A673 (cell line): ENCODE results near the gene CEP112. TPM values are rescaled to one million over a fixed set of nuclear protein-coding genes. Genes with fewer than 3 reads are reported as not detected.

ENCODE experiments used
- BruUV-seq: library from RNA; stranded (reverse); fragments of 400-500 nt; replicated peaks from 2 replicates; lab custom pipeline; 2021; lab: Mats Ljungman, UMichigan
- CTCF ChIA-PET: fragments of 300-600 bp; sonication (Branson Sonifier 250); formaldehyde crosslinking; loops from one replicate; lab custom pipeline; 2022; ENCODE audit warnings: antibody characterized with exemption; lab: Charles Lee
- POLR2A ChIA-PET: fragments of 300-600 bp; sonication (Branson Sonifier 250); formaldehyde crosslinking; loops from one replicate; lab custom pipeline; 2022; ENCODE audit warnings: antibody characterized with exemption; ENCODE audit not compliant: low non-redundant PET; lab: Charles Lee
- DNase-seq: peaks from one replicate; pipeline ENCODE4 v3.0.0-alpha.2; 2015; ENCODE audit warnings: low spot score
- H3K27ac ChIP-seq: fragments of 200-600 bp; sonication (generic); 2 replicates; pipeline ENCODE4 v1.5.1; 2016; ENCODE audit warnings: mixed run types, low read depth, mild to moderate bottlenecking, mixed read lengths, antibody characterized with exemption, low read length; ENCODE audit not compliant: poor library complexity, severe bottlenecking
- H3K27me3 ChIP-seq: fragments of 200-600 bp; sonication (generic); replicated peaks from 2 replicates; pipeline ENCODE4 v1.6.1; 2017; ENCODE audit warnings: mixed run types, low read depth, mild to moderate bottlenecking, mixed read lengths, antibody characterized with exemption, low read length; ENCODE audit not compliant: insufficient read depth, poor library complexity
- H3K36me3 ChIP-seq: fragments of 200-600 bp; sonication (generic); 2 replicates; pipeline ENCODE4 v1.6.1; 2016; ENCODE audit warnings: mixed run types, mild to moderate bottlenecking, mixed read lengths, antibody characterized with exemption, low read length; ENCODE audit not compliant: insufficient read depth, poor library complexity, severe bottlenecking
- H3K4me1 ChIP-seq: fragments of 200-600 bp; sonication (generic); 2 replicates; pipeline ENCODE4 v1.6.1; 2017; ENCODE audit warnings: mixed run types, mild to moderate bottlenecking, mixed read lengths, antibody characterized with exemption, low read length; ENCODE audit not compliant: insufficient read depth, poor library complexity, severe bottlenecking
- H3K4me3 ChIP-seq: fragments of 200-600 bp; sonication (generic); 2 replicates; pipeline ENCODE4 v1.5.1; 2016; ENCODE audit warnings: low read depth, mixed run types, mild to moderate bottlenecking, mixed read lengths, low read length; ENCODE audit not compliant: poor library complexity, severe bottlenecking
- H3K9me3 ChIP-seq: fragments of 200-600 bp; sonication (generic); 2 replicates; pipeline ENCODE4 v1.6.1; 2016; ENCODE audit warnings: mixed run types, low read depth, mild to moderate bottlenecking, mixed read lengths, antibody characterized with exemption, low read length; ENCODE audit not compliant: poor library complexity, severe bottlenecking
- EZH2 ChIP-seq: fragments of 200-600 bp; sonication (generic); IDR thresholded peaks from 2 replicates; pipeline ENCODE4 v1.6.1; 2017; ENCODE audit warnings: borderline replicate concordance, low read depth, mild to moderate bottlenecking, mixed read lengths, antibody characterized with exemption, low read length; ENCODE audit not compliant: poor library complexity, severe bottlenecking
- intact Hi-C: fragments of 100-400 bp; cut with micrococcal nuclease; formaldehyde crosslinking; loops from one replicate; pipeline ENCODE4 v1.10.0; 2022; ENCODE audit not compliant: unreplicated experiment
- total RNA-seq: library from RNA; stranded (reverse); gene quantifications from 2 replicates; pipeline ENCODE4 v1.2.3, GENCODE V29; 2021
- TF ChIP-seq, protein P1 (sequence below): fragments of 300-800, 200-600 bp; sonication (generic); conservative IDR thresholded peaks from 2 replicates; pipeline ENCODE4 v1.5.1; 2017; ENCODE audit warnings: low read depth, mild to moderate bottlenecking, antibody characterized with exemption, low read length, moderate library complexity, mixed read lengths

Gene CEP112
- total RNA-seq, 1 experiment from 2014 or later = 27.2 TPM

GRCh38 chr17:65762973-65763372, 429.0 kb downstream of the CEP112 start:
- no peak for TF ChIP-seq EZH2
- TF ChIP-seq, protein P1, sequence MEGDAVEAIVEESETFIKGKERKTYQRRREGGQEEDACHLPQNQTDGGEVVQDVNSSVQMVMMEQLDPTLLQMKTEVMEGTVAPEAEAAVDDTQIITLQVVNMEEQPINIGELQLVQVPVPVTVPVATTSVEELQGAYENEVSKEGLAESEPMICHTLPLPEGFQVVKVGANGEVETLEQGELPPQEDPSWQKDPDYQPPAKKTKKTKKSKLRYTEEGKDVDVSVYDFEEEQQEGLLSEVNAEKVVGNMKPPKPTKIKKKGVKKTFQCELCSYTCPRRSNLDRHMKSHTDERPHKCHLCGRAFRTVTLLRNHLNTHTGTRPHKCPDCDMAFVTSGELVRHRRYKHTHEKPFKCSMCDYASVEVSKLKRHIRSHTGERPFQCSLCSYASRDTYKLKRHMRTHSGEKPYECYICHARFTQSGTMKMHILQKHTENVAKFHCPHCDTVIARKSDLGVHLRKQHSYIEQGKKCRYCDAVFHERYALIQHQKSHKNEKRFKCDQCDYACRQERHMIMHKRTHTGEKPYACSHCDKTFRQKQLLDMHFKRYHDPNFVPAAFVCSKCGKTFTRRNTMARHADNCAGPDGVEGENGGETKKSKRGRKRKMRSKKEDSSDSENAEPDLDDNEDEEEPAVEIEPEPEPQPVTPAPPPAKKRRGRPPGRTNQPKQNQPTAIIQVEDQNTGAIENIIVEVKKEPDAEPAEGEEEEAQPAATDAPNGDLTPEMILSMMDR = no peak
- BruUV-seq = no TSS peak
- intact Hi-C loops = no loop called here
- DNase-seq = no peak
- no peak overlapping the region for H3K4me3 ChIP-seq
- H3K4me1 ChIP-seq = no peaks in the 10 kb centered on the region
- H3K9me3 ChIP-seq = no peaks in the 10 kb centered on the region
- H3K27ac ChIP-seq = no peak overlapping the region
- POLR2A ChIA-PET = no interaction called here
- H3K36me3 ChIP-seq = no peaks in the 10 kb centered on the region
- H3K27me3 ChIP-seq = no peaks in the 10 kb centered on the region
- CTCF ChIA-PET = no interaction called here

DNA sequence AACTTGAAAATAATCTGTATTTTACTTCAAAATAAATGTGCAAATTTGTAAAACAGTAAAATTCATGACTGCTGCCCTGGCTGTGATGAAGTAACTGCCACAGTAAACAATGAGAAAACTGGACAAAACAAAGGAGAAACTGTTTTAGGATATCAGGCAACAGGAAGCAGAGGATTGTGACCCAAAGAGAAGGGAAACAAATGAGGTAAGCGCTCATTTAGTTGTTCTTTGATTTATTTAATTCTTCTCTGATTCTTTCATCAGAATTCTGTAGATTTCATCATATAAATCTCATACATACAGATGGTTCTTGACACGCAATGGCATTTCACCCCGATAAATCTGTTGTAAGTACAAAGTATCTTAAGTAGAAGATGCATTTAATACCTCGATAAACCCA, 432.4 kb downstream of the CEP112 start:
- no peaks in the 10 kb centered on the region for H3K4me1 ChIP-seq
- intact Hi-C loops = no loop called here
- CTCF ChIA-PET = no interaction called here
- BruUV-seq = no TSS peak
- H3K27me3 ChIP-seq = no peaks in the 10 kb centered on the region
- H3K27ac ChIP-seq = no peak overlapping the region
- no peak for TF ChIP-seq EZH2
- TF ChIP-seq, protein P1 = no peak
- DNase-seq = no peak
- H3K4me3 ChIP-seq = no peak overlapping the region
- POLR2A ChIA-PET = no interaction called here
- H3K36me3 ChIP-seq = no peaks in the 10 kb centered on the region
- no peaks in the 10 kb centered on the region for H3K9me3 ChIP-seq

GRCh38 chr17:65756760-65757159, 435.2 kb downstream of the CEP112 start:
- intact Hi-C loops = no loop called here
- H3K4me1 ChIP-seq = no peaks in the 10 kb centered on the region
- no peaks in the 10 kb centered on the region for H3K9me3 ChIP-seq
- no peaks in the 10 kb centered on the region for H3K36me3 ChIP-seq
- DNase-seq = no peak
- BruUV-seq = no TSS peak
- ChIA-PET CTCF (no interaction called here), POLR2A (no interaction called here)
- no peaks in the 10 kb centered on the region for H3K27me3 ChIP-seq
- no peak for TF ChIP-seq EZH2
- TF ChIP-seq, protein P1 = no peak
- H3K27ac ChIP-seq = no peak overlapping the region
- H3K4me3 ChIP-seq = no peak overlapping the region
